GM18519 (cell line): ENCODE results near the gene HOXB7.

Experiments
- ATAC-seq: cut with Tn5 transposase; IDR thresholded peaks from one replicate; pipeline ENCODE4 v1.9.1; 2021; ENCODE audit warnings: mild to moderate bottlenecking, moderate library complexity; ENCODE audit not compliant: unreplicated experiment, low FRiP score

Gene HOXB7

GRCh38 chr17:48596735-48597527 is 13.9 kb downstream of the HOXB7 start:
- ATAC-seq = no peak

DNA sequence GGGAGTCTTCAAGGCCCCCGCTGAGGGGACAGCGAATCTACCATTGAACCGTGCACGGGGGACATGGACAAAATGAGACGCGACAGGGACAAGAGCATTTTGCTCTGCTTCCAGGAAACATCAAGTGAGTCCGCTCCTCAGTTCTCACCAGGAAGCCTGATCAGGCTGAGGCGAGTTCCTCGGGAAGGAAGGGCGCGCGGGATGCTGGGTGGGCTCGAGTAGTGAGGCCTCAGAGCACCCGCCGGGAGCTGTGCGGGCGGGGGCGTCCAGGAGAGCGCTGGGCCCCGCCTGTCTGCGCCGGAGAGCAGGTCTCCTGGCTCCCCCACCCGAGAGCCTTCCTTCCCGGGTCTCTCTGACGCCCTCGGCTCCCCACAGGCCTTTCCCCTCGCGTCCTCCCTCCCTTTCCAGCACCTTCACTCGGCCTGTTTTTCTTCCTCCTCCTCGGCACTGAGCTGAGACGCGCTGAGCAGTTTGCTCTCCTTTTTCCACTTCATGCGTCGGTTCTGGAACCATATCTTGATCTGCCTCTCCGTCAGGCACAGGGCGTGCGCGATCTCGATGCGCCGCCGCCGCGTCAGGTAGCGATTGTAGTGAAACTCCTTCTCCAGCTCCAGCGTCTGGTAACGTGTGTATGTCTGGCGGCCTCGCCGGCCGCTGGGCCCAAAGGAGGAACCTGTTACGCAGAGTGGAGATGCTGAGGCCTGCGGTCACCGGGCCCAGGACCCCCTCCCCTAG is 14.7 kb downstream of the HOXB7 start:
- no peak for ATAC-seq

DNA sequence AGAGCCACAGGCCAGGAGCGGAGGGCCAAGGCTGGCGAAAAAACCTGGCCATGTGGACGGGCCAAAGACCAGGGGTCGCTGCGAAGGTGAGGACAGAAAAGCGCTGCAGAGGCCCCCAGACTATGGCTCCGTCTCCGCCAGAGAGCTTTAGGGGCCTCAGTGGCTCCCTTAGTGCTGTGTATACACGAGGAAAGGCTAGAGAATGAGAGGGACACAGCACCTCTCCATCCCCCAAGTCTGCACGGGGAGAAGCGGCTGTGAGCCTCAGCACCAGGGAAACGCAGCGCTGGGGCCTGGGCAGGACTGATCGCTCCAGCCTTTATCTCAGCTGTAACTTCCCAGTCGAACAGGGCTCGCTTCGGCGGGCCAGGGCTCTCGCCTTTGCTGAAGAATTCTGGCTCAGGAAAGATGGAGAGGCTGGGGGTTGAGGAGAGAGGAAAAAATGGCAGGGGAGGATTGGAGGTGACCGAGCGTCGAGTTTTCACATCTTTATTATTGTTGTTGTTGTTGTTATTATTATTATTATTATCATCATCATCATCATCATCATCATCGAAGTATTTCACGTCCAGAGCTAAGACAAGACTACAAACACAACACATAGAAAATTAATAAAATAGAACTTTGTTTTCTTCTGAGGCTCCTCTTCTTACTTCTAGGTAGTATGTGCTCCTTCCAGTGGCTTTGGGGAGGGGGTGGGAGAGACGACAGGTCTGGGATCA is 15.4 kb downstream of the HOXB7 start:
- ATAC-seq = no peak

DNA sequence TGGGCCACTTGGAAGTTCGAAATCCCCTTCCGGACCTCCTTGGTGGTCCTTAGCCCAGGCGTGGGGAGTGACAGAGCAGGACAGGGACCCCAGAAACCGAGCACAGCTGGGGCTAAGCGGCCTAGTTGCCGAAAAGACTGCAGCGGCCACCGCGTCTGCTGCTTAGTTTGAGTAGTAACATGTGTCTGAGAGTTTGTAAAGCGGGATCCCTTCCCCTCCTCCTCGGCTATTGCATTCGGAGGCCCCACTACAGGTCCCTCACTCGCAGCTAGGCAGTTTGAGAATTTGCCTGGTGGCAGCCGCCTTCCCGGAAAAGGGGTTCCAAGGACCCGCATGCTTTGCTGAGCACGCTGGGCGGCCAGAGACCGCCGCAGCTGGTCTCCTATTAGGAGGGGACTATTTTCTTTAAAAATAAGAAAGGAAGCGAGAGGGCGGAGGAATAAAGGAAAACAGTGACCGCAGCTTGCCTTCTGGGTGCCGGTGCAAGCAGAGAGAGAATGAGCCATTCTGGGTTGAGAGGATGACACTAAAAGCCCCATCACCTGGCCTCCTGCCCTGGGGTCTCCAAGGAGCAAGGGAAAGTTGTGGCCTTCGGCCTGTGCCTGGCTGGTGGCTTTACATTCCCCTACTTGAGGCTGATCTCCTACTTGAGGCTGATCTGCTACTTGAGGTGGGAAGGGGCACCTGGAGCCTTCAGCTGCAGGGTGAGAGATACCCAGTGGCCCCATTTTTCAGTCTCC is 16.1 kb downstream of the HOXB7 start:
- ATAC-seq = no peak

GRCh38 chr17:48593840-48594537 is 16.8 kb downstream of the HOXB7 start:
- ATAC-seq = no peak

GRCh38 chr17:48593126-48593829 is 17.5 kb downstream of the HOXB7 start, which contains the start of gene HOXB5:
HOXB5 (minus strand) TSS chr17:48593779; CDS start chr17:48593682, 97 bp downstream.
- no peak for ATAC-seq

DNA sequence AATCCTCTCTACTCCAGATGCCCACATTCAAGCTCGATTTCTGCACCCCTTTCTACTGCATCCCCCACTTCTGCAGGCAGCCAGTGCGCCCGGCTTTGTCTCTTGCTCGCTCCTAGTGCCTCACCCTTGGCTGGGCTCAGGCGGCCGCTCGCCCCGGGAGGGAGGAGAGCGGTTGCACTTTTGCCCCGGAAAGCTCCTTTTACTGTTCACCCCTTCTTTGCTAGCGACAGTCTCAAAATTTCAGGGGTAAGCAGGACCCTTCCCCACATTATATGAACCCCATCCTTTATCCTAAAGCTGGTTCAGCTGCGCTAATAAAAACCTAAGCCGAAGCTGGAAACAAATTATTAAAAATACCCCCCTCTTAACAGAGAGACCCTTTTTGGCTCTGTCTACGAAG is 18.2 kb downstream of the HOXB7 start:
- no peak for ATAC-seq

- ATAC-seq = no peak
Observed at GRCh38 chr17:48592057-48592514, 18.7 kb downstream of the HOXB7 start.

DNA sequence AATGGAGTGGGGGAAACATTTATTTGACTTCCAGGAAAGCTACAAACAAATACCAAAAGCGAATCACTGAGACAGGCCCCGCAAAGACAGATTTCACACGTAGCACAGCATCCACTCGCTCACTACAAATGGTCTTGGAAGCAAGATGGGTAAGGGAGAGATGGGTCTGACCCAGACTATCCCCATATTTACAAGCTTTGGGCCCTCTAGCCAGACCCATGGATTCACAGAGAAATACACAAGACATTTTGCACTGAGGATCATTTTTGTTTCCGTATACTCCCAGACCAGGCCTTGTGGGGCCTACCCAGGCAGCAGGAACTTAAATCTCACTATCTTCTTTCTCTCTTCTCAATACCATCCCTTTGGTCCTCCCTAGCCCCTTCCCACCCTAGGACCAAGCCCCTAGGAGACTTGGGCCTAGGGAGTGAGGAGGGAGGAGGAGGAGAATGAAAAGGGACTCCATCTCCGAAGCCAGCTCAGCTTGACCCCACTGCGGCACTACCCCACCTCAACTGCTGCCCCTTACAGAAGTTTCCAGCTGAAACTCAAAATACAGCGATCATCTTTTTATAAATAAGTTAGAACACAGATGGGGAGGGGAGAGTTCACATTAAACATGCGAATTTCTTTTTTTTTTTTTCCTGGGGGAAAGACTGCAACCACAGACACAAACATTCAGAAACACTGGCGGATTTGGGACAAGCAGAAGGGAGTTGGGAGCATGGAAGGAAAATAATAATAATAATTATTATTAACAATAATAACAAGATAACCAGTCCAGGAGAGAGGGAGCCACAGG is 19.4 kb downstream of the HOXB7 start:
- ATAC-seq = no peak

DNA sequence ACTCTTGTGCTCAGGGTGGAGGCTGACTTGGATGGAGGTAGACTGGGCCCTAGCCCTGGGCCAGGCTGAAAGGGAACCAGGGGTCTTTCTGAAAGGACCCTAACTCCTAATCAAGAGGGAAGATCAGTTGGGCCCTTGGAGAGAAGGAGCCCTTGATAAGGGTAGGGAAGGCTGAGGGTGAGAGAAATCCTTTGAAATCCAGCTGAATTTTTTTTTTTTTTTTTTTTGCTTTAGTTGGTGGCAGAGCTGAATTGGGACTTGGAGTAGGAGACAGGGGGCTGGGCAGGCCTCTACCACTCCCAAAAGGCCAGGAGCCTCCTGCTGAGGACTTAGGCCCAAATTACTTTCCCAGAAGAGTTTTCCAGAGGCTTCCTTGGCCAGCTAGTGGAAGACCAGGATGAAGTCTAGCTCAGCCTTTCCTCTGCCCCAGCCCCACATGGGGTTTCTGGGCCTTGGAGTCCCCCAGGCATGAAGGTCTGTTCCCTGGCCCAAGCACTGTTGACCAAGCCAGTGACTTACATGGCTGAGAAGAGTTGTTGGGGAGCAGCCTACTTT is 20.1 kb downstream of the HOXB7 start:
- no peak for ATAC-seq

DNA sequence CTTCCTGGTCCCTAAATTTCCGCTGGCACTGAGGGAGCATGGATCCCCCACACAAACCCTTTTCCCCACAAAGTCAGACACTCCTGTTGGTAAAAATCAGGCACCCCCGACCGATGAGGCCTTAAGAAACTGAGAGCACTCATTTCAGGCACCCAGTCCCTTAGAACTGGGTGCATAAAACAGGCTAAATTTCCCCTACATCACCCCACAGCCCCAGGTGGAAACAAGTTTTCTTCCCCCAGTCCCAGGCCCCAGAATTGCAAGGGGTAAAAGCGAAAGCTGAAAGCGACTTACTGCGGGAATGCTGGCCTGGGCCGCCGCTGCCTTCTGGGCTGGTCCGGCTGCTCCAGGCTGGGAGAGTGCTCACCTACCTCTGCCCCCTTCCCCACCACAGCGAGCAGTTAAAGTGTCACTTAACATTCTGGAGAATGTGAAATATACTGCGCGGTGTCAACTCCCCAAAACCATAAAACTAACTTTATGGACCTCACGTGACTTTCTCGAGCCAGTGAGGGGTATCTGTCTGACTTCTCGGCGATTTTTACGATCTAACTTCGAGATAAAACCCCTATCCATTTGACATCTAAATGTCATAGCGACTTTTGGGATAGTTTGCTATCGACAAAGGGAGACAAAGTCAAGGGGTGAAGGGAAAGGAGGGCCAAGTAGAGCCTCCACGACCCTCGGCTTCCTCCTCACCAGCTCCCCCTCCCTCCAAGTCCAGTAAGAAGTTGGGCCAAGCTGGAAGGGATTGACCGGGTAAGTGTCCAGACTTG is 20.8 kb downstream of the HOXB7 start, which contains the start of gene HOXB3:
TSS of gene HOXB3 (minus strand) at position 411 of the 776 bp plus-strand sequence. CDS start 37,767 bp downstream, outside the sequence.
- ATAC-seq = no peak

- no peak for ATAC-seq
Observed at GRCh38 chr17:48589060-48589830, 21.6 kb downstream of the HOXB7 start.

DNA sequence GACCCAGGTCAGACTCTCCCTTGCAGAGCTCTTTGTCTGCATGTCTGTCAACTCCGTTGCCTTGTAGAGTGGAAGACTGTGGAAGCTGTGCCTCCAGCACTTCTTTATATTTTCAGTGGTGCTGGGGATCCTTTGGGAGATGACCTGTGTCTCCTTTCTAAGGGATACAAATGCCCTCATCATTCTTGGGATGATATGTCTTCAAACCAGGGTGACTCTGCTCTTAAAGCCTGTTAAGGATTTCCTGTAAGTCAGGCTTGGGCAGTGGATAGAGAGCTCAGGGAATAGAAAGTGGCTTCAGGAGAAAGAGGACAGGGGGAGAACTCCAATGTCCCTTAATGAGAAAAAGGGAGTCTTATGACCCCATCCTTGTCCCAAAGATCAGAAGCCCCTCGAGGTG is 22.3 kb downstream of the HOXB7 start:
- ATAC-seq = no peak

- no peak for ATAC-seq
Observed at GRCh38 chr17:48588074-48588415, 22.8 kb downstream of the HOXB7 start.

DNA sequence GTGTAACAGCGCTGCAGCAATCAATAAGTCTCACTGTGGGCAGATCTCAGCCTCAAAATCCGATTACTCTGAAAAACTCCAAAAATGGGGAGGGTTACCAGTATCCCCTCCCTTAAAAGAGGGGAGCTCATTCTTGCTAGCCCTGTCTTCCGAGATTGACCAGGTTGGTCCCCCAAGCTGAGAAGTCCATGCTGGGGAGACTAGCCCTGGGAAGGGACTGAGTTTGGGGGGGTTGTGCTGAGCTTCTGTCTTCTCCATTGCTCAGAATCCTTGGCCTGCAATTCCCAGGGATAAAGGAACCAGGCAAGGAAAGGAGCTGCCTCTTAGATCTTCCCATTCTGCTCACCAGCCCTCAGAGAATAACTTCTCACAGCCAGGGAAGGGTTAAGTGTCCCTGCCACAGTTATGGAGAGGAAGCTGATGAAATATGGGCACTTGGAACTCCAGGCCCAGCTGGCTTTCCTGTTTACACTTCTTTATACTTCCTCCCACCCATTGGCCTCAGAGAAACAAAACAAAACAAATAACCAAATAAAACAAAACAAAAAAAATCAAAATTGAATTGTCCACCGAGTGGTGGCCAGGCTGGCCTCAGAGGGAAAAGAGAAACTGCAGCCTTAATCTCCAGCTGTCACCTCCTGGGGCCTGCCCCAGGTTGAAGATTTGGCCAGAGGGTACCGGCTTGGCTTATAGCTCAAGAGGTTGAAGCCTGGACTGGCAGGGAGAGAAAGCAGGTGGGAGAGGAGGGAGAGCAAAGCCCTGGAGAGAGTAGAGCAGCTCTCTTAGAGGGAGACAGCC is 23.3 kb downstream of the HOXB7 start:
- no peak for ATAC-seq
